ENCODE data around the gene WNT3. TPM values are rescaled to one million over a fixed set of nuclear protein-coding genes. Genes with fewer than 3 reads are reported as not detected.

Gene WNT3
- total and polyA plus RNA-seq, 9 donors: 1.9 to 8.9 (median 2.8) TPM

- Histone ChIP-seq H3K27me3 (ENCODE audit: control insufficient read depth, insufficient read depth, low read length) (no peaks in the 10 kb centered on the region), H3K36me3 (ENCODE audit: control insufficient read depth, insufficient read depth, low read length) (peaks cover 10% of the 10 kb centered on the region), H3K9me3 (replicated peaks; ENCODE audit: control insufficient read depth, low read depth, low read length) (no peaks in the 10 kb centered on the region), H3K4me1 (ENCODE audit: control insufficient read depth, insufficient read depth, low read length) (no peaks in the 10 kb centered on the region), H3K4me3 (ENCODE audit: low read length) (no peak overlapping the region), H3K27ac (ENCODE audit: low read length) (no peak overlapping the region)
- WGBS (ENCODE audit: insufficient coverage): no CpG with 5 or more reads among the region's 3 CpGs
- DNase-seq: no peak
These were observed 98.6 kb downstream of the WNT3 start for GRCh38 chr17:46719891-46720290.

- Histone ChIP-seq H3K9me3 (replicated peaks; ENCODE audit: control insufficient read depth, low read depth, low read length) (no peaks in the 10 kb centered on the region), H3K36me3 (ENCODE audit: control insufficient read depth, insufficient read depth, low read length) (peaks cover 10% of the 10 kb centered on the region), H3K4me3 (ENCODE audit: low read length) (no peak overlapping the region), H3K4me1 (ENCODE audit: control insufficient read depth, insufficient read depth, low read length) (no peaks in the 10 kb centered on the region), H3K27ac (ENCODE audit: low read length) (no peak overlapping the region), H3K27me3 (ENCODE audit: control insufficient read depth, insufficient read depth, low read length) (no peaks in the 10 kb centered on the region)
- DNase-seq: no peak
- 100% methylated on average over 1 of the region's 4 CpGs for WGBS (ENCODE audit: insufficient coverage)
These were observed 100.5 kb downstream of the WNT3 start for GRCh38 chr17:46717999-46718398.

Other genes with a start within 250 kb of the WNT3 start
- 12.9 TPM for gene ARL17A, start 239.0 kb downstream of the WNT3 start, total RNA-seq
- 10 to 100 TPM; 11.2 to 18.2 (median 14.1) TPM for gene ARL17A, start 239.0 kb downstream of the WNT3 start, polyA plus RNA-seq (ENCODE audit: insufficient read depth in 1 of 8, insufficient read length in 8 of 8, low replicate concordance in 1 of 8)
- 13.6 TPM for gene NSF, start 228.0 kb downstream of the WNT3 start, total RNA-seq
- gene NSF, start 228.0 kb downstream of the WNT3 start, polyA plus RNA-seq (ENCODE audit: insufficient read depth in 1 of 8, insufficient read length in 8 of 8, low replicate concordance in 1 of 8): 10 to 100 TPM; 17.2 to 27.2 (median 19.3) TPM
- 0.04 TPM for gene WNT9B, start 32.9 kb upstream of the WNT3 start, total RNA-seq
- gene WNT9B, start 32.9 kb upstream of the WNT3 start, polyA plus RNA-seq (ENCODE audit: insufficient read depth in 1 of 8, insufficient read length in 8 of 8, low replicate concordance in 1 of 8): under 1 TPM in 3 of 8 donors, not detected in 5; 0.08 to 0.52 (median 0.15) TPM
- gene GOSR2, start 104.5 kb upstream of the WNT3 start, total RNA-seq: 27.4 TPM
- 10 to 100 TPM; 27.8 to 36.8 (median 30.9) TPM for gene GOSR2, start 104.5 kb upstream of the WNT3 start, polyA plus RNA-seq (ENCODE audit: insufficient read depth in 1 of 8, insufficient read length in 8 of 8, low replicate concordance in 1 of 8)
- 0.09 TPM for gene RPRML, start 160.6 kb upstream of the WNT3 start, total RNA-seq
- gene RPRML, start 160.6 kb upstream of the WNT3 start, polyA plus RNA-seq (ENCODE audit: insufficient read depth in 1 of 8, insufficient read length in 8 of 8, low replicate concordance in 1 of 8): under 1 TPM in 7 of 8 donors, not detected in 1; 0.16 to 0.46 (median 0.35) TPM

Measured in muscle of leg (tissue), 11 donors.